GM12878 (cell line): ENCODE results near the gene NCAPH2. TPM values are rescaled to one million over a fixed set of nuclear protein-coding genes. Genes with fewer than 3 reads are reported as not detected.

Experiments used
- ATAC-seq: fragments of 200-7000 bp; cut with Tn5 transposase; 3 replicates; pipeline ENCODE4 v1.9.1; 2020; ENCODE audit warnings: mild to moderate bottlenecking, moderate library complexity
- BruUV-seq: library from RNA; stranded (reverse); fragments of 400-500 nt; replicated peaks from 2 replicates; lab custom pipeline; 2021; lab: Mats Ljungman, UMichigan
- CTCF ChIA-PET: fragments of 300-600 bp; sonication (Branson Sonifier 250); formaldehyde crosslinking; extraction: SDS; loops from one replicate; lab custom pipeline; 2021; ENCODE audit warnings: inconsistent platforms; lab: Yijun Ruan, JAX
- POLR2A ChIA-PET: fragments of 350-600 bp; formaldehyde crosslinking; extraction: SDS; loops from one replicate; lab custom pipeline; 2021; ENCODE audit warnings: inconsistent platforms; lab: Charles Lee
- RAD21 ChIA-PET: fragments of 300-600 bp; sonication (Branson Sonifier 250); formaldehyde crosslinking; loops from one replicate; lab custom pipeline; 2023; ENCODE audit warnings: antibody characterized with exemption; ENCODE audit not compliant: unreplicated experiment; lab: Charles Lee
- SMC1A ChIA-PET: fragments of 300-600 bp; sonication (Branson Sonifier 250); formaldehyde crosslinking; loops from one replicate; lab custom pipeline; 2023; ENCODE audit not compliant: unreplicated experiment, uncharacterized antibody; lab: Charles Lee
- DNase-seq: peaks from one replicate; pipeline ENCODE4 v3.0.0-alpha.2; 2011; ENCODE audit warnings: low read depth, low spot score
- FAIRE-seq: peaks from 3 replicates; lab custom pipeline; 2011; peaks lifted over from hg19 to GRCh38; lab: Jason Lieb, UNC
- H2AFZ ChIP-seq: 2 replicates; pipeline ENCODE4 v1.6.0; 2011; ENCODE audit warnings: low read depth, low read length, control low read depth; ENCODE audit not compliant: control insufficient read depth
- H3K27ac ChIP-seq: 2 replicates; pipeline ENCODE4 v1.5.1; 2011; ENCODE audit warnings: control low read depth; ENCODE audit not compliant: control insufficient read depth, insufficient read depth
- H3K27me3 ChIP-seq, 2 experiments: replicated peaks in 1 of 2; 2 replicates each; pipeline versions ENCODE4 v1.6.0 to v1.6.1; 2011; ENCODE audit warnings: low read length in 1 of 2; ENCODE audit not compliant: control insufficient read depth in 2 of 2, insufficient read depth in 2 of 2
- H3K36me3 ChIP-seq, 2 experiments: 2 replicates each; pipeline ENCODE4 v1.5.1; 2011; ENCODE audit warnings: low read length in 1 of 2; ENCODE audit not compliant: control insufficient read depth in 2 of 2, insufficient read depth in 2 of 2
- H3K4me1 ChIP-seq: 2 replicates; pipeline ENCODE4 v1.6.1; 2011; ENCODE audit warnings: mild to moderate bottlenecking, low read length, moderate library complexity, mixed read lengths; ENCODE audit not compliant: control insufficient read depth, insufficient read depth
- H3K4me2 ChIP-seq: 2 replicates; pipeline ENCODE4 v1.6.0; 2011; ENCODE audit warnings: control low read depth; ENCODE audit not compliant: control insufficient read depth, insufficient read depth
- H3K4me3 ChIP-seq: fragments of 200-600 bp; sonication (generic); 2 replicates; pipeline ENCODE4 v1.5.1; 2016
- H3K79me2 ChIP-seq: 2 replicates; pipeline ENCODE4 v1.6.0; 2011; ENCODE audit warnings: low read length; ENCODE audit not compliant: control insufficient read depth, insufficient read depth
- H3K9ac ChIP-seq: 2 replicates; pipeline ENCODE4 v1.8.0; 2011; ENCODE audit warnings: low read length, control low read depth, mixed read lengths; ENCODE audit not compliant: control insufficient read depth, insufficient read depth
- H3K9me3 ChIP-seq: replicated peaks from 3 replicates; pipeline ENCODE4 v1.5.1; 2011; ENCODE audit warnings: mild to moderate bottlenecking, low read length; ENCODE audit not compliant: control insufficient read depth, insufficient read depth
- H4K20me1 ChIP-seq: 2 replicates; pipeline ENCODE4 v1.6.0; 2011; ENCODE audit not compliant: control insufficient read depth, insufficient read depth
- JUND ChIP-seq: IDR thresholded peaks from 2 replicates; pipeline ENCODE4 v1.6.1; 2012; ENCODE audit warnings: low read depth, mild to moderate bottlenecking, low read length, improper control_type of control experiment, moderate library complexity
- SMC3 ChIP-seq: IDR thresholded peaks from 2 replicates; pipeline ENCODE4 v1.6.1; 2011; ENCODE audit warnings: low read length, improper control_type of control experiment, borderline replicate concordance
- ZSCAN29 ChIP-seq: fragments of 450-650 bp; IDR thresholded peaks from 2 replicates; pipeline ENCODE4 v1.6.1; 2017; ENCODE audit warnings: mild to moderate bottlenecking, moderate library complexity
- WGBS: methylation state at CpG from one replicate; pipeline ENCODE4 v1.1.6; 2016; ENCODE audit warnings: low lambda C conversion rate; ENCODE audit not compliant: insufficient replicate concordance, insufficient coverage; ENCODE audit errors: missing lambda C conversion rate; 5-methylcytosine and 5-hydroxymethylcytosine counted together
- in situ Hi-C: fragments of 300-500 bp; cut with MboI; formaldehyde crosslinking; loops from 9 replicates; pipeline ENCODE4 v1.14.3; 2018; ENCODE audit warnings: mixed read lengths
- intact Hi-C: fragments of 100-400 bp; cut with micrococcal nuclease; formaldehyde crosslinking; loops from one replicate; pipeline ENCODE4 v1.14.2; 2022; ENCODE audit not compliant: unreplicated experiment
- polyA plus RNA-seq, 11 experiments: library from polyadenylated mRNA; depleted of rRNA in 4 of 11; unstranded in 6 of 11; stranded (reverse) in 5 of 11; fragments of >200 nt; fragmentation: Nextera tagmentation in 4 of 11; fragmentation: Illumina TruSeq in 1 of 11; extraction: Ambion mirVana in 4 of 11; extraction: Trizol in 1 of 11; gene quantifications; 1 replicate in 1 of 11; 2 replicates in 10 of 11; pipeline versions ENCODE4 v1.2.1 to v1.2.3, GENCODE V29; 2011 to 2016; ENCODE audit warnings: inconsistent platforms in 2 of 11, missing spikeins in 2 of 11, low read depth in 1 of 11
- total RNA-seq, 4 experiments: library from RNA; depleted of rRNA in 3 of 4; stranded (reverse); fragments of >200 nt in 3 of 4; fragmentation: Illumina TruSeq in 1 of 4; extraction: Trizol in 1 of 4; gene quantifications; 2 replicates each; pipeline versions ENCODE4 v1.2.1 to v1.2.3, GENCODE V29; 2013 to 2021
- TF ChIP-seq, protein P1 (sequence below): IDR thresholded peaks from 2 replicates; pipeline ENCODE4 v1.6.1; 2011; ENCODE audit warnings: borderline replicate concordance, low read depth, mild to moderate bottlenecking, moderate library complexity, low read length; ENCODE audit not compliant: insufficient read depth, poor library complexity, severe bottlenecking
- TF ChIP-seq, protein P2 (sequence below): fragments of 450-650 bp; IDR thresholded peaks from 2 replicates; pipeline ENCODE4 v1.6.1; 2017; ENCODE audit warnings: mild to moderate bottlenecking, moderate library complexity
- TF ChIP-seq, protein P3 (sequence below): fragments of 450-650 bp; IDR thresholded peaks from 2 replicates; pipeline ENCODE4 v1.6.1; 2017; ENCODE audit warnings: mild to moderate bottlenecking, moderate library complexity

The NCAPH2 gene
- total and polyA plus RNA-seq, 10 of the 15 experiments (the other 5 are each of a cell fraction or from before 2014, with no cell fraction given), result 5.0 to 110 (median 59.9) TPM

DNA sequence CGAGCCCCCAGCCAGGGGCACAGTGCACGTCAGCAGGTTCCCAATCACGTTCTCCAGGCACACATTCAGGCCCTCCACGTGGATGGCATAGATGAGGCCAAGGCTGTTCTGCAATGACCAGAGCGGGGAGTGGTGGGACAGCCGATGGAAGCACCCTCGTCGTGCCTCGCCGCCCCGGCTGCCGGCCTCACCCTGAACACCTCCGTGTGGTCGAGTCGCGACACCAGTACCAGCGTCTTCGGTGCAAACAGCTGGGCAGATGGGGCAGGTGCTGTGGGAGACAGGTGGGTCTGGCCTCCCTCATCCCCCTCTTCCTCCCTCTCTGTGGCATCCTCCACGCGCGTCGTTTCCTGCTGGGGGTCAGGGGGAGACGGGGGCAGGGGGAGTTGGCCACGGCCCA, 40.7 kb upstream of the NCAPH2 start:
- DNase-seq (no peak), ATAC-seq (no peak), FAIRE-seq (no peak)
- no peaks in the 10 kb centered on the region for H3K27me3 ChIP-seq
- H3K9ac ChIP-seq, result no peak overlapping the region
- H3K9me3 ChIP-seq, result no peaks in the 10 kb centered on the region
- peaks cover 35% of the 10 kb centered on the region for H3K4me1 ChIP-seq
- intact Hi-C loops (no loop called here), in situ Hi-C loops (no loop called here)
- ChIA-PET RAD21 (no interaction called here), CTCF (no interaction called here), SMC1A (no interaction called here), POLR2A (no interaction called here)
- H3K79me2 ChIP-seq, result peaks cover 34% of the 10 kb centered on the region
- no peak overlapping the region for H3K27ac ChIP-seq
- 98% methylated on average over 17 of the region's 24 CpGs for WGBS
- no peak for TF ChIP-seq SMC3
- TF ChIP-seq, protein P1, sequence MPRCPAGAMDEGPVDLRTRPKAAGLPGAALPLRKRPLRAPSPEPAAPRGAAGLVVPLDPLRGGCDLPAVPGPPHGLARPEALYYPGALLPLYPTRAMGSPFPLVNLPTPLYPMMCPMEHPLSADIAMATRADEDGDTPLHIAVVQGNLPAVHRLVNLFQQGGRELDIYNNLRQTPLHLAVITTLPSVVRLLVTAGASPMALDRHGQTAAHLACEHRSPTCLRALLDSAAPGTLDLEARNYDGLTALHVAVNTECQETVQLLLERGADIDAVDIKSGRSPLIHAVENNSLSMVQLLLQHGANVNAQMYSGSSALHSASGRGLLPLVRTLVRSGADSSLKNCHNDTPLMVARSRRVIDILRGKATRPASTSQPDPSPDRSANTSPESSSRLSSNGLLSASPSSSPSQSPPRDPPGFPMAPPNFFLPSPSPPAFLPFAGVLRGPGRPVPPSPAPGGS, result no peak
- TF ChIP-seq, protein P2, sequence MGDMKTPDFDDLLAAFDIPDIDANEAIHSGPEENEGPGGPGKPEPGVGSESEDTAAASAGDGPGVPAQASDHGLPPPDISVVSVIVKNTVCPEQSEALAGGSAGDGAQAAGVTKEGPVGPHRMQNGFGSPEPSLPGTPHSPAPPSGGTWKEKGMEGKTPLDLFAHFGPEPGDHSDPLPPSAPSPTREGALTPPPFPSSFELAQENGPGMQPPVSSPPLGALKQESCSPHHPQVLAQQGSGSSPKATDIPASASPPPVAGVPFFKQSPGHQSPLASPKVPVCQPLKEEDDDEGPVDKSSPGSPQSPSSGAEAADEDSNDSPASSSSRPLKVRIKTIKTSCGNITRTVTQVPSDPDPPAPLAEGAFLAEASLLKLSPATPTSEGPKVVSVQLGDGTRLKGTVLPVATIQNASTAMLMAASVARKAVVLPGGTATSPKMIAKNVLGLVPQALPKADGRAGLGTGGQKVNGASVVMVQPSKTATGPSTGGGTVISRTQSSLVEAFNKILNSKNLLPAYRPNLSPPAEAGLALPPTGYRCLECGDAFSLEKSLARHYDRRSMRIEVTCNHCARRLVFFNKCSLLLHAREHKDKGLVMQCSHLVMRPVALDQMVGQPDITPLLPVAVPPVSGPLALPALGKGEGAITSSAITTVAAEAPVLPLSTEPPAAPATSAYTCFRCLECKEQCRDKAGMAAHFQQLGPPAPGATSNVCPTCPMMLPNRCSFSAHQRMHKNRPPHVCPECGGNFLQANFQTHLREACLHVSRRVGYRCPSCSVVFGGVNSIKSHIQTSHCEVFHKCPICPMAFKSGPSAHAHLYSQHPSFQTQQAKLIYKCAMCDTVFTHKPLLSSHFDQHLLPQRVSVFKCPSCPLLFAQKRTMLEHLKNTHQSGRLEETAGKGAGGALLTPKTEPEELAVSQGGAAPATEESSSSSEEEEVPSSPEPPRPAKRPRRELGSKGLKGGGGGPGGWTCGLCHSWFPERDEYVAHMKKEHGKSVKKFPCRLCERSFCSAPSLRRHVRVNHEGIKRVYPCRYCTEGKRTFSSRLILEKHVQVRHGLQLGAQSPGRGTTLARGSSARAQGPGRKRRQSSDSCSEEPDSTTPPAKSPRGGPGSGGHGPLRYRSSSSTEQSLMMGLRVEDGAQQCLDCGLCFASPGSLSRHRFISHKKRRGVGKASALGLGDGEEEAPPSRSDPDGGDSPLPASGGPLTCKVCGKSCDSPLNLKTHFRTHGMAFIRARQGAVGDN, result no peak
- no peak for TF ChIP-seq JUND
- no peak for TF ChIP-seq ZSCAN29
- TF ChIP-seq, protein P3, sequence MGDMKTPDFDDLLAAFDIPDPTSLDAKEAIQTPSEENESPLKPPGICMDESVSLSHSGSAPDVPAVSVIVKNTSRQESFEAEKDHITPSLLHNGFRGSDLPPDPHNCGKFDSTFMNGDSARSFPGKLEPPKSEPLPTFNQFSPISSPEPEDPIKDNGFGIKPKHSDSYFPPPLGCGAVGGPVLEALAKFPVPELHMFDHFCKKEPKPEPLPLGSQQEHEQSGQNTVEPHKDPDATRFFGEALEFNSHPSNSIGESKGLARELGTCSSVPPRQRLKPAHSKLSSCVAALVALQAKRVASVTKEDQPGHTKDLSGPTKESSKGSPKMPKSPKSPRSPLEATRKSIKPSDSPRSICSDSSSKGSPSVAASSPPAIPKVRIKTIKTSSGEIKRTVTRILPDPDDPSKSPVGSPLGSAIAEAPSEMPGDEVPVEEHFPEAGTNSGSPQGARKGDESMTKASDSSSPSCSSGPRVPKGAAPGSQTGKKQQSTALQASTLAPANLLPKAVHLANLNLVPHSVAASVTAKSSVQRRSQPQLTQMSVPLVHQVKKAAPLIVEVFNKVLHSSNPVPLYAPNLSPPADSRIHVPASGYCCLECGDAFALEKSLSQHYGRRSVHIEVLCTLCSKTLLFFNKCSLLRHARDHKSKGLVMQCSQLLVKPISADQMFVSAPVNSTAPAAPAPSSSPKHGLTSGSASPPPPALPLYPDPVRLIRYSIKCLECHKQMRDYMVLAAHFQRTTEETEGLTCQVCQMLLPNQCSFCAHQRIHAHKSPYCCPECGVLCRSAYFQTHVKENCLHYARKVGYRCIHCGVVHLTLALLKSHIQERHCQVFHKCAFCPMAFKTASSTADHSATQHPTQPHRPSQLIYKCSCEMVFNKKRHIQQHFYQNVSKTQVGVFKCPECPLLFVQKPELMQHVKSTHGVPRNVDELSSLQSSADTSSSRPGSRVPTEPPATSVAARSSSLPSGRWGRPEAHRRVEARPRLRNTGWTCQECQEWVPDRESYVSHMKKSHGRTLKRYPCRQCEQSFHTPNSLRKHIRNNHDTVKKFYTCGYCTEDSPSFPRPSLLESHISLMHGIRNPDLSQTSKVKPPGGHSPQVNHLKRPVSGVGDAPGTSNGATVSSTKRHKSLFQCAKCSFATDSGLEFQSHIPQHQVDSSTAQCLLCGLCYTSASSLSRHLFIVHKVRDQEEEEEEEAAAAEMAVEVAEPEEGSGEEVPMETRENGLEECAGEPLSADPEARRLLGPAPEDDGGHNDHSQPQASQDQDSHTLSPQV, result no peak
- H3K4me2 ChIP-seq, result no peak overlapping the region
- peaks cover 13 to 41% of the 10 kb centered on the region in 2 experiments for H3K36me3 ChIP-seq
- no peaks in the 10 kb centered on the region for H4K20me1 ChIP-seq
- no peak overlapping the region for H2AFZ ChIP-seq
- H3K4me3 ChIP-seq, result no peak overlapping the region
- no TSS peak for BruUV-seq
